Astrocyte of the spinal cord (primary cell): Measurements from ENCODE around the gene SNTG2.

Experiments
- DNase-seq: peaks from one replicate; pipeline ENCODE4 v3.0.0; 2011; ENCODE audit warnings: low read depth, low spot score
- H3K4me3 ChIP-seq: 2 replicates; pipeline ENCODE4 v1.5.1; 2011; ENCODE audit warnings: low read depth, mild to moderate bottlenecking, low read length, moderate library complexity
- in situ Hi-C: cut with HindIII; loops from 2 replicates; pipeline ENCODE4 v1.10.0; 2017; ENCODE audit warnings: low sequenced_read_pairs
- TF ChIP-seq, protein P1 (sequence below): IDR thresholded peaks from 2 replicates; pipeline ENCODE4 v1.5.1; 2012; ENCODE audit warnings: low read depth, mild to moderate bottlenecking, low read length, inconsistent platforms

The SNTG2 gene

DNA sequence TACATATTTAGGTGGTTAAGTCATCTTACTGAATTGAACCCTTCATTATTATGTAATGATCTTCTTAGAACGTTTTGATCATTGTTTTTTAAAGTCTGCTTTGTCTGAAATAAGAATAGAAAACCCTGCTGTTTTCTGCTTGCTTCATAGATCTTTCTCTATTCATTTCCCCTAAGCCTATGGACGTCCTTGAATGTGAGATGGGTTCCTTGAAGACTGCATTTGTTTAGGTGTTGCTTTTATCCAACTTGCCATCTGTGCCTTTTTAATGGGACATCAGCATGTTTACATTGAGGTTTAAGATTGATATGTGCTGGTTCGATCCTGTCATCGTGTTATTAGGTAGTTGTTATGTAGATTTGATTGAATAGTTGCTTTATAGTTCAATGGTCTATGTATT lies 95.4 kb downstream of the SNTG2 start:
- in situ Hi-C loops: no loop called here
- DNase-seq: no peak
- H3K4me3 ChIP-seq: no peak overlapping the region
- TF ChIP-seq, protein P1, sequence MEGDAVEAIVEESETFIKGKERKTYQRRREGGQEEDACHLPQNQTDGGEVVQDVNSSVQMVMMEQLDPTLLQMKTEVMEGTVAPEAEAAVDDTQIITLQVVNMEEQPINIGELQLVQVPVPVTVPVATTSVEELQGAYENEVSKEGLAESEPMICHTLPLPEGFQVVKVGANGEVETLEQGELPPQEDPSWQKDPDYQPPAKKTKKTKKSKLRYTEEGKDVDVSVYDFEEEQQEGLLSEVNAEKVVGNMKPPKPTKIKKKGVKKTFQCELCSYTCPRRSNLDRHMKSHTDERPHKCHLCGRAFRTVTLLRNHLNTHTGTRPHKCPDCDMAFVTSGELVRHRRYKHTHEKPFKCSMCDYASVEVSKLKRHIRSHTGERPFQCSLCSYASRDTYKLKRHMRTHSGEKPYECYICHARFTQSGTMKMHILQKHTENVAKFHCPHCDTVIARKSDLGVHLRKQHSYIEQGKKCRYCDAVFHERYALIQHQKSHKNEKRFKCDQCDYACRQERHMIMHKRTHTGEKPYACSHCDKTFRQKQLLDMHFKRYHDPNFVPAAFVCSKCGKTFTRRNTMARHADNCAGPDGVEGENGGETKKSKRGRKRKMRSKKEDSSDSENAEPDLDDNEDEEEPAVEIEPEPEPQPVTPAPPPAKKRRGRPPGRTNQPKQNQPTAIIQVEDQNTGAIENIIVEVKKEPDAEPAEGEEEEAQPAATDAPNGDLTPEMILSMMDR: no peak

DNA sequence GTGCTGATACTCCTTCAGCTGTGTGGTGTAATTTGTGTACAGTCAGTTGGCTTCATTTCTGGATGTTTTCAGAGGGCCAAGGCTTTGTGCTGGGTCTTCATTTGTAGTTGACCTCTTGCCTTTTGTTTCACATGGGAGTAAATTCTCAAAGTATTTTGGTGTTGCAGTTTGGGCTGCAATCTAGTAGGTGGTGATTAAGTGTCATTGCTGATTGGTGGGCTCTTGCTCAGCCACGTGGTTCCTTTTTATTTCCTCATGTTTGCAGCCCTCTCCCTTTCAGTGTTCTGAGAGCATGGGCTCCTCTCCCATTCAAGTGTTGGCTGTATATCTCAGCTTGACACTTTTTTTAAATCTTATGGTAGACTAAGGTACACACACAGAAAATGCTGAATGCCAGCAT lies 96.8 kb downstream of the SNTG2 start:
- peak; percentile 22 for DNase-seq

DNA sequence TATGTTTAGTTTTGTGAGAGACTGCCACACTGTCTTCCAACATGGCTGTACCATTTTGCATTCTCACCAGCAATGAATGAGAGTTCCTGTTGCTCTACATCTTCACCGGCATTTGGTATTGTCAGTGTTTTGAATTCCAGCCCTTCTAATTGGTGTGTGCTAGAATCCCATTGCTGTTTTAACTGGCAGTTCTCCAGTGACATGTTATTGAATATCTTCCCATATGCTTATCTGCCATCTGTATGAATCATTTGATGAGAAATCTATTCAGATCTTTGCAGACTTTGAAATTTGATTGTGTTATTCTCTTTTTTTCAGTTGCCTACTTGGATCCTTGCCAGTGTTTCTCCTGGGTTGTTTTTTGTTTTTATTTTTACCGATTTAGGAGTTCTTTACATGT lies 99.0 kb downstream of the SNTG2 start:
- TF ChIP-seq, protein P1: no peak
- H3K4me3 ChIP-seq: no peak overlapping the region
- in situ Hi-C loops: no loop called here
- peak; percentile 55 for DNase-seq

More for the DNA sequence above, 96.8 kb downstream of the SNTG2 start:
- TF ChIP-seq, protein P1: no peak
- no peak overlapping the region for H3K4me3 ChIP-seq
- in situ Hi-C loops: no loop called here

DNA sequence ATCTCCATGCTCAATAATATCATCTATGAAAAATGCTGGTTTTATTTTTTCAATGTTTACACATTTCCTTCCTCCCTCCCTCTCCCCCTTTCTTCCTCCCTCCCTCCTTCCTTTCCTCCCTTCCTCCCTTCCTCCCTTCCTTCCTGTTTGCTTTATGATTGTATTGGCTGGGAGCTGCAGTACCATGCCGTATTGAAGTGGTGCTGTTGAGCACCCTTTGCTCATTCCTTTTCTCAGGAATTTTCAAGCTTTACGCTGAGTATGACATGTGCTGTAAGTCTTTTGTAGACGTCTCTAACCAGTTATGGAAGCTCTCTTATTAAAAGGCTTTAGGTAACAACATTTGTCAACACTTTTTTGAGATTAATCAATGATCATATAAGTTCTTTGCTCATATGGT lies 100.4 kb downstream of the SNTG2 start:
- in situ Hi-C loops: no loop called here

DNA sequence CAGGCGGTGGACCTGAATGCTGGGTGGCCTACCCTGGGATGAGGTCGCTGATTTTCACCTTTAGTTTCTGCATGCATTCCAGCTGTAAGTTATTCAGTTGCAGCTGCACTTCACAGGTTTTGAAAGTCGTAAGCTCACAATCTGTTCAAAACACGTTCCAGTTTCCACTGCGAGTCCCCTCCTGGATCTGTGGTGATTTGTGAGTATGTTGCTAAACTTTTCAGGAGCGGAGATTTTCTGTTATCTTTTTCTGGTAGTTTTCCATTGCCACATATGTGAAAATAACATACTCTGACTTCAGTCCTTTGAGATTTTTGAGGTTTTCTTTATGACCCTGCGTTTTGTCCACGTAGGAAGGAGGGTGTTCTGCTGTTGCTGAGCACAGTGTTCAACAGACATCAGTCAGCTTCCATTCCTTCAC lies 102.1 kb downstream of the SNTG2 start:
- TF ChIP-seq, protein P1: no peak
- in situ Hi-C loops: no loop called here
- peak; percentile 65 for DNase-seq
- no peak overlapping the region for H3K4me3 ChIP-seq

More for the DNA sequence above, 100.4 kb downstream of the SNTG2 start:
- H3K4me3 ChIP-seq: no peak overlapping the region
- TF ChIP-seq, protein P1: peak; percentile 28
- DNase-seq: peak; percentile 8

DNA sequence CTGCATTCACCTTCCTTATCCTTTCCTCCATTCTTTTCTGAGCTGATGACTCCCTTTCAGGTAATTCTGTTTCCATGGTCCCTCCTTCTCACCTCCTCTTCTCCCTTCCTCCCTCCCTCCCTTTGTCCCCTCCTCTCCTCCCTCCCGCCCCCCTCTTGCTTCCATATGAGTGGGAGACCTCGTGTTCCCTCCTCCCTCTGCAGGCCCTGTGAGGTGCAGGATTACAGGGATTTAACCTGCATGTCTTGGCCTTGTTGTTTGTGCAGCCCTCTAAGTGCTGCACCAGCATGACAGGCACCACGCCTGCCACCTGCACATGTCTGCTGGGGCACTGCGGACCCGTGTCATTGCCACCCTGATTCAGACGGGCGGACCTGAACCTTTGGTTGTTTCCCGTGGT lies 103.1 kb downstream of the SNTG2 start:
- H3K4me3 ChIP-seq: no peak overlapping the region
- no peak for DNase-seq
- in situ Hi-C loops: no loop called here
- TF ChIP-seq, protein P1: no peak

DNA sequence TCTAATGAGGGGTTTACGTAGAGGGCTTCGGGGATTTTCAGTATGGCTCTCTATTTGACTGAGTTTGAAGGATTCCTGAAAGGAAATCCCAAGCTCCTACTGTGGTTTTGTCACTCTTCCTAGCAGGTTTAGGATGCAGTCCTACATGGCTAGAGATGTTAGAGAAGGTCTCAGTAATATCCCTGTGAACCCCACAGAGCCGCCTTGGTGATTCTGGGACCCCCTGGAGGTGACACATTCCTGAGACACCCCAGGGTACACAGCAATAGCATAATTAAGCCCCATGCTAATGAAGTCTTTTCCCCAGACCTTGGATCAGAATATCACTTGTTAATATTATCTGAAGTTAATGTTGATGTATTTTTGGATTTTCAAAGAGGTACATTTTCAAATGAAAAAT lies 103.8 kb downstream of the SNTG2 start:
- TF ChIP-seq, protein P1: no peak
- DNase-seq: no peak
- in situ Hi-C loops: no loop called here
- H3K4me3 ChIP-seq: no peak overlapping the region
